ENCODE data around the gene GABRG1.

GRCh38 chr4:46073778-46074177 lies 50.1 kb downstream of the GABRG1 start:
- TF ChIP-seq POLR2AphosphoS5 (IDR thresholded peaks at IDR 0.05; ENCODE audit: borderline replicate concordance, low read depth, low read length): no peak
- TF ChIP-seq EZH2 (IDR thresholded peaks at IDR 0.05): no peak
